Mammary epithelial cell (primary cell): Measurements from ENCODE around the gene FRMD8.

Experiments
- EZH2 ChIP-seq: IDR thresholded peaks from 2 replicates; pipeline ENCODE4 v1.6.1; 2012; ENCODE audit warnings: low read length, inconsistent platforms, borderline replicate concordance
- TF ChIP-seq, protein P1 (sequence below), 2 donors: IDR thresholded peaks in 1 of 2; conservative IDR thresholded peaks in 1 of 2; 2 replicates each; pipeline ENCODE4 v1.5.1; 2011 to 2012; ENCODE audit warnings: inconsistent platforms in 2 of 2, low read length in 2 of 2, mild to moderate bottlenecking in 2 of 2, control low read depth in 1 of 2, low read depth in 1 of 2; ENCODE audit not compliant: insufficient read depth in 1 of 2; ENCODE audit errors: extremely low read depth in 1 of 2

DNA sequence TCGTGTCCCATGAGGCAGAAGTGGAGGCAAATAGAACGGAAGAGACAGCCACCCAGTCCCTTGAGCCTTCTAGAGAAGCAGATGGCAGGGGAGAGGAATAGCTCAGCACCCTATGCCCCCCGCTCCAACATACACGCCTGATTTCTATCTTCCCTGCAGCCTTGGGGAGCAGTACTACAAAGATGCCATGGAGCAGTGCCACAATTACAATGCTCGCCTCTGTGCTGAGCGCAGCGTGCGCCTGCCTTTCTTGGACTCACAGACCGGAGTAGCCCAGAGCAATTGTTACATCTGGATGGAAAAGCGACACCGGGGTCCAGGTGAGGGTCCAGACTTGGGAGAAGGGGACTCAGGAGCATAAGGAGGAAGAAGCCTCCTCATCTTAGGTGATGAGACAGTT is 46.2 kb upstream of the FRMD8 start:
- TF ChIP-seq, protein P1, sequence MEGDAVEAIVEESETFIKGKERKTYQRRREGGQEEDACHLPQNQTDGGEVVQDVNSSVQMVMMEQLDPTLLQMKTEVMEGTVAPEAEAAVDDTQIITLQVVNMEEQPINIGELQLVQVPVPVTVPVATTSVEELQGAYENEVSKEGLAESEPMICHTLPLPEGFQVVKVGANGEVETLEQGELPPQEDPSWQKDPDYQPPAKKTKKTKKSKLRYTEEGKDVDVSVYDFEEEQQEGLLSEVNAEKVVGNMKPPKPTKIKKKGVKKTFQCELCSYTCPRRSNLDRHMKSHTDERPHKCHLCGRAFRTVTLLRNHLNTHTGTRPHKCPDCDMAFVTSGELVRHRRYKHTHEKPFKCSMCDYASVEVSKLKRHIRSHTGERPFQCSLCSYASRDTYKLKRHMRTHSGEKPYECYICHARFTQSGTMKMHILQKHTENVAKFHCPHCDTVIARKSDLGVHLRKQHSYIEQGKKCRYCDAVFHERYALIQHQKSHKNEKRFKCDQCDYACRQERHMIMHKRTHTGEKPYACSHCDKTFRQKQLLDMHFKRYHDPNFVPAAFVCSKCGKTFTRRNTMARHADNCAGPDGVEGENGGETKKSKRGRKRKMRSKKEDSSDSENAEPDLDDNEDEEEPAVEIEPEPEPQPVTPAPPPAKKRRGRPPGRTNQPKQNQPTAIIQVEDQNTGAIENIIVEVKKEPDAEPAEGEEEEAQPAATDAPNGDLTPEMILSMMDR (conservative IDR thresholded peaks at IDR 0.05 in 1 of 2, IDR thresholded peaks at IDR 0.05 in 1 of 2; ENCODE audit: extremely low read depth in 1 of 2, insufficient read depth in 1 of 2, low read depth in 1 of 2, low read length in 2 of 2), result no peak
- no peak for TF ChIP-seq EZH2
